Uterus (tissue), 2 donors: ENCODE data around the gene CDK11A.

Experiments
- POLR2A ChIP-seq, 2 donors: fragments of 450-650 bp; IDR thresholded peaks; one replicate each; pipeline ENCODE4 v1.6.1; 2016; ENCODE audit warnings: antibody characterized with exemption in 2 of 2, mild to moderate bottlenecking in 1 of 2, moderate library complexity in 1 of 2
- TF ChIP-seq, protein P1 (sequence below), 4 experiments: fragments of 200-600 bp in 2 of 4; fragments of 450-650 bp in 2 of 4; sonication (generic) in 2 of 4; IDR thresholded peaks; one replicate each; pipeline ENCODE4 v1.5.1; 2016 to 2019; ENCODE audit warnings: antibody characterized with exemption in 4 of 4, mild to moderate bottlenecking in 2 of 4, moderate library complexity in 1 of 4

DNA sequence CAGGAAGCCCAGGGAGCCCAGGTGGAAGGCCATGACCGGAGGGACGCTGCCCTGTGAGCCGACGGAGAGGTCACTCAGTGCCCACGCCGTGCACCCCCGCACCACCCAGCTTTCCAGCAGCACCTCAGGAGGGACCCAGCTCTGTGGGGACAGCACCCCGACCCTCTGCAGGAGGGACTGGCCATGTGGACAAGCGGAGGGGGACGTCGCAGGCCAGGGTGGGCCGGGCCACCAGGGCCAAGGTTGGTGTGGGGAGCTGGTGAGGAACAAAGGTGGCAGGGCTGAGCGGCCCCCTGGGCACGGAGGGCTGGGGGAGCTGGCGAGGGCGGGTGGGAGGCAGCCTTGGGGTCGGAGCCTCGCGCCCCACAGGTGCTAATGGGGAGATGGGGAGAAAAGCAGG is 31.3 kb upstream of the CDK11A start:
- TF ChIP-seq, protein P1, sequence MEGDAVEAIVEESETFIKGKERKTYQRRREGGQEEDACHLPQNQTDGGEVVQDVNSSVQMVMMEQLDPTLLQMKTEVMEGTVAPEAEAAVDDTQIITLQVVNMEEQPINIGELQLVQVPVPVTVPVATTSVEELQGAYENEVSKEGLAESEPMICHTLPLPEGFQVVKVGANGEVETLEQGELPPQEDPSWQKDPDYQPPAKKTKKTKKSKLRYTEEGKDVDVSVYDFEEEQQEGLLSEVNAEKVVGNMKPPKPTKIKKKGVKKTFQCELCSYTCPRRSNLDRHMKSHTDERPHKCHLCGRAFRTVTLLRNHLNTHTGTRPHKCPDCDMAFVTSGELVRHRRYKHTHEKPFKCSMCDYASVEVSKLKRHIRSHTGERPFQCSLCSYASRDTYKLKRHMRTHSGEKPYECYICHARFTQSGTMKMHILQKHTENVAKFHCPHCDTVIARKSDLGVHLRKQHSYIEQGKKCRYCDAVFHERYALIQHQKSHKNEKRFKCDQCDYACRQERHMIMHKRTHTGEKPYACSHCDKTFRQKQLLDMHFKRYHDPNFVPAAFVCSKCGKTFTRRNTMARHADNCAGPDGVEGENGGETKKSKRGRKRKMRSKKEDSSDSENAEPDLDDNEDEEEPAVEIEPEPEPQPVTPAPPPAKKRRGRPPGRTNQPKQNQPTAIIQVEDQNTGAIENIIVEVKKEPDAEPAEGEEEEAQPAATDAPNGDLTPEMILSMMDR (IDR thresholded peaks at IDR 0.05), result no peak
- no peak for TF ChIP-seq POLR2A (IDR thresholded peaks at IDR 0.05)
